K562 treated with DMSO at 1 percent for 4 hours (cell line): Measurements from ENCODE around the gene PDAP1. TPM values are rescaled to one million over a fixed set of nuclear protein-coding genes. Genes with fewer than 3 reads are reported as not detected.

Experiments
- total RNA-seq: library from RNA; unstranded; fragments of 300-600 nt; gene quantifications from 2 replicates; pipeline ENCODE4 v1.2.3, GENCODE V29; 2022; ENCODE audit not compliant: insufficient read depth

The PDAP1 gene, protein sequence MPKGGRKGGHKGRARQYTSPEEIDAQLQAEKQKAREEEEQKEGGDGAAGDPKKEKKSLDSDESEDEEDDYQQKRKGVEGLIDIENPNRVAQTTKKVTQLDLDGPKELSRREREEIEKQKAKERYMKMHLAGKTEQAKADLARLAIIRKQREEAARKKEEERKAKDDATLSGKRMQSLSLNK
- total RNA-seq: 150 and 157 TPM in 2 replicates

DNA sequence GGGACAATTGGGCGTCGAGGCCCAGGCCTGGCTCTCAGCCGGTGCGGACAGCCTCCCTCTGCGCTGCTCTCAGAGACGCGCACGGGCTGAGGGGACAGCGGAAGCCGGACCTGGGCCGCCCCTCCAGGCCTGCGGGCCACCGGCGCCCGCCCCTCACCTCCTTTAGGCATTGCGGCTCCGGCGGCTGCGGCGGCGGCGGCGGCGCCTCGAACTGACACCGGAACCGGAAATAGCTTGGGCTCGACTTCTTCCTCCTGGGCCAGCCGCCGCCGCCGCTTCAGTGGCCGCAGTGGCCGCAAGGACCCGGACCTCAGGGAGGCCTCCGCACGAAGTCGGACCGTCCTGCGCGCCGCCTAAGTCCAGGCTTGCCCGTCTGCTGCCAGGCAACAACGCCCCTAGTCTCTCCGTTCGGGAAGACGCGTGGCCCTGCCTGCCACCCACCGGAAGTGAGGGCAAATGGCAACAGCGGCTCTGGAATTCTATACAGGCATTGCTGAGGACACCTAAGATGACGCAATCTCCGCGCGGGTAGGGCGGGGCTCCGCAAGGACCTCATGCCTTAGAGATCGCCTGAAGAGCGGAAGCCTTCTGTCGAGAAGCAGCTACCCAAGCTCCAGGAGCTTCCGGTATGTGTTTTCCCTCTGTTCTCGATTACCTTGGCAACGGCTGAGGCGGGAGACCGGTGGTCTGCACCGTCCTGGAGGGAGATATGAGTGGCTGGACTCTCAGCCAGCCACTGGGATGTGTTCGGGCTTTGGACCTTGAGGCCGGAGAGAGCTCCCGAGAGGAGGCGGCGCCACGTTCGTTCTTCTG, at the start of gene PDAP1, which contains the start of gene BUD31:
PDAP1 (minus strand) TSS at position 219 of the 813 bp plus-strand sequence; CDS start at position 170, 49 bp downstream.
BUD31 (plus strand) TSS at position 591 of the 813 bp plus-strand sequence. CDS start 2,124 bp downstream, outside the sequence.

DNA sequence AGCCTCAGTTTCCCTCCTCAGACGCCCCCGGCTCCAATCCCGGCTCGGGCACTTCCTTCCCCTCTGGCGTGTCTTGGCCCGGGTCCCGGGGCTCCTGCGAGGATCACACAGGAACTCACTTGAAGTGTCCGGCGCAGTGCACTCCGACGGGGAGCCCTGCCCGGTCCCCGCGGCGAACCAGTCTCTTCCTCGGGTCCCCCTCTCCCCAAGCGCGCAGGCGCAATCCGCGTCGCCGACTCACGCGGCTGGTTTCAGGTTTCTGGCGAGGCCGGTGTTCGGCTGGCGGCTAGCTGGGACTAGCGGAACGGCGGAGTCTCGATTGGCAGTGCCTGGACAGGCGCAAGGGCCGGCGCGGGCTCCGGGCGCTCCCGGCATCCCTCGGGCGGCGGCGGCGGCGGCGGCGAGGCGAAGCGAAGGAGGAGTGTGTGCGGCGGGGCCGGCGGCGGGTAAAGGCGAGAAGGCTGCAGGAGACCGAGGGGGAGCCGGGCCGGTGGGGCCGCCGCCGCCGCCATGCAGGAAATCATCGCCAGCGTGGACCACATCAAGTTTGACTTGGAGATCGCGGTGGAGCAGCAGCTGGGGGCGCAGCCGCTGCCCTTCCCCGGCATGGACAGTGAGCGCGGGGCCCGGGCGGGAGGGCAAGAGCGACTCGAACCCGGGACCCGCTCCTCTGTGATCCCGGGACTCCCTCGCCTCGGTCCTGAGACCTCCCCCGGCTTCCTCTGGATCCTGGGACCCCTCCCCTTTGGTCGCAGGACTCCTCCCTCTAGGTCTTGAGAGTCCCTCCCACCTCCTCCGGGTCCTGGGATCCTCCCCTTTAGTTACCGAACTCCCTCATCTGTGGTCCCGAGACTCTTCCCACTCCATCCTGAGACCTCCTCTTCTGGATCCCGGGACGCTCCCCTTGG, 30.4 kb upstream of the PDAP1 start, which contains the start of the genes CPSF4 and PTCD1:
CPSF4 (plus strand) TSS at position 371 of the 908 bp plus-strand sequence; CDS start at position 511, 140 bp downstream.
PTCD1 (minus strand) TSS at position 226 of the 908 bp plus-strand sequence. CDS start 3,556 bp downstream, outside the sequence.

DNA sequence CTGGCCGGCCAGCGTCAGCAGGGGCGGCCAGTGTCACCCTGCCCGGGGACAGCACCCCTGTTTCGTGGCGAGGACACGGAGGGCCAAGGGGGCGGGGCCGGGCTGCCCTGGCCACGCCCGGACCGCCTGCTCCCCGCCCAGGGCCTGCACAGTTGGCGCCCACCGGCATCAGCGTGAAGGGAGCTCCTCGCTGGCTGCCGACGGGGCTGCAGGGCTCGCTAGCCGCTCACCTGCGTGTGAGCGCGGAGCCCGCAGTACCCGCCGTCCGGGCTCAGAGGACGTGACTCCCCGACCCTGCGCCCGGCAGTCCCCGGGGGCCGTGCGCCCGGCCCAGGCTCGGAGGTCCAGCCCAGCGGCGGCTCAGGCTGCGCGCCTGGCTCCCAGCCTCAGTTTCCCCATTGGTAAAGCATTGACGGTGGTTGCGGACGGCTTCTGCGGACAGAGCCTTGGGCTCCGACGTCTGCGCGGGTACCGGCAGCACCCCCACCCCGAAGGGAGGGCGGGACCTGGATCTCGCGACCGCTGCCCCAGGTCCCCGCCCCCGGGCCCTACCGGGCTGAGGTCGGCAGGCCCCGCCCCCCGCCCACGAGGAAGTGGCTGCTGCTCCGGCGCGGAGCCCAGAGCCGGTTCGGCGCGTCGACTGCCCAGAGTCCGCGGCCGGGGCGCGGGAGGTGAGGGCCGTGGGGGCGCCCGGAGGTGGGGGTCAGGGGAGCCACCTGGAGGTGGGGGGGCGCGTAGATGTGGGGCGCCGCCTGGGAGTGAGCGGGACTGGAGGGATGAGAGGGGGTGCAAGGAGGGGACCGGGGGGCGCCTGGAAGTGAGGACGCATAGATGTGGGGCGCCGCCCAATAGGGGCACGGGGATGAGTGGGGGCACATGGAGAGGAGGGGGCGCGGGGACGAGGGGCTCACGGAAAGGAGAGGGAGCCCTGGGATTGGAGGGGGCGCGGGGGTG, 34.0 kb downstream of the PDAP1 start, which contains the start of gene ARPC1B:
ARPC1B (plus strand) TSS at position 620 of the 954 bp plus-strand sequence. CDS start 10,985 bp downstream, outside the sequence.

Other genes starting within 250 kb of the PDAP1 start
- gene KPNA7, start 200.5 kb downstream of the PDAP1 start, total RNA-seq: not detected in 2 replicates
- not detected in 2 replicates for gene MYH16, start 135.8 kb downstream of the PDAP1 start, total RNA-seq
- gene ARPC1A, start 82.7 kb downstream of the PDAP1 start, total RNA-seq: 111 and 120 TPM in 2 replicates
- gene ARPC1B, start 33.9 kb downstream of the PDAP1 start, total RNA-seq: 694 and 695 TPM in 2 replicates
- gene BUD31, start 372 bp upstream of the PDAP1 start, total RNA-seq: 247 and 258 TPM in 2 replicates
- gene PTCD1, start 30.2 kb upstream of the PDAP1 start, total RNA-seq: 11.9 TPM in 2 replicates
- 65.7 and 79.4 TPM in 2 replicates for gene CPSF4, start 30.3 kb upstream of the PDAP1 start, total RNA-seq
- 1,122 and 1,257 TPM in 2 replicates for gene ATP5MF, start 57.6 kb upstream of the PDAP1 start, total RNA-seq
- 11.5 and 14.3 TPM in 2 replicates for gene ZNF789, start 64.3 kb upstream of the PDAP1 start, total RNA-seq
- gene ZNF394, start 91.7 kb upstream of the PDAP1 start, total RNA-seq: 24.1 and 26.5 TPM in 2 replicates
- gene ZKSCAN5, start 96.1 kb upstream of the PDAP1 start, total RNA-seq: 13.7 and 14.3 TPM in 2 replicates
- 5.7 and 5.8 TPM in 2 replicates for gene FAM200A, start 143.5 kb upstream of the PDAP1 start, total RNA-seq
- gene ZNF655, start 150.0 kb upstream of the PDAP1 start, total RNA-seq: 56.3 and 64.4 TPM in 2 replicates
- gene TMEM225B, start 189.7 kb upstream of the PDAP1 start, total RNA-seq: not detected in 2 replicates
- gene ZSCAN25, start 208.3 kb upstream of the PDAP1 start, total RNA-seq: 8.7 and 9.4 TPM in 2 replicates